ENCODE measurements around the gene DUS1L.

DNA sequence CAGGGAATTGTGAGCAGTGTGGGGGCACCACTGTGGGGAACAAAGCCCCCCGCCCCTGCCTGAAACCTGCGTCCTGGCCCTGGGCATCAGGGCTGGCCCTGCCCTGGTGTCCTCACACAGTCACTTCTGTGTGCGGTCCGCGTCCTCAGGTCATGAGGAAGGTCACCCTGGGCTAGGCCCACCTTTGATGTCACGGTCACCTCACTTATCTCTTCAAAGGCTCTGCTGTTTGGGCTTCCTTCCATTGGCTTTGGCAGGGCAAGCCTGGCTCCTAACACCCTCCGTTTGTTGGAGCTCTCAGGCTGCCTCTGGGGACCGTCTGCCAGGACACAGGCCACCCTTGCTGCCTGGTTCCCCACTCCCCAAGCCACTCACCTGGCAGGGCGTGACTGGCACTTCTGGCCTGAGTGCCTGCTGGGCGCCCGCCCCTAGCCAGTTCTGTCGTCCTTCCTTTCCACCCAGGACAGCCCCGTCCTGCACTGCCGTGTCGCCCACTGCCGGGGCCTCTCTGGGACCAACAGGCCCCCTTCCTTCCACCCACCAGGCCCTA, 51.8 kb downstream of the DUS1L start:
- TF ChIP-seq RARB (CRISPR knock-in tag; IDR thresholded peaks at IDR 0.05): no peak
- TF ChIP-seq ZC3H10 (CRISPR knock-in tag; IDR thresholded peaks at IDR 0.05): no peak
- TF ChIP-seq, protein P1, sequence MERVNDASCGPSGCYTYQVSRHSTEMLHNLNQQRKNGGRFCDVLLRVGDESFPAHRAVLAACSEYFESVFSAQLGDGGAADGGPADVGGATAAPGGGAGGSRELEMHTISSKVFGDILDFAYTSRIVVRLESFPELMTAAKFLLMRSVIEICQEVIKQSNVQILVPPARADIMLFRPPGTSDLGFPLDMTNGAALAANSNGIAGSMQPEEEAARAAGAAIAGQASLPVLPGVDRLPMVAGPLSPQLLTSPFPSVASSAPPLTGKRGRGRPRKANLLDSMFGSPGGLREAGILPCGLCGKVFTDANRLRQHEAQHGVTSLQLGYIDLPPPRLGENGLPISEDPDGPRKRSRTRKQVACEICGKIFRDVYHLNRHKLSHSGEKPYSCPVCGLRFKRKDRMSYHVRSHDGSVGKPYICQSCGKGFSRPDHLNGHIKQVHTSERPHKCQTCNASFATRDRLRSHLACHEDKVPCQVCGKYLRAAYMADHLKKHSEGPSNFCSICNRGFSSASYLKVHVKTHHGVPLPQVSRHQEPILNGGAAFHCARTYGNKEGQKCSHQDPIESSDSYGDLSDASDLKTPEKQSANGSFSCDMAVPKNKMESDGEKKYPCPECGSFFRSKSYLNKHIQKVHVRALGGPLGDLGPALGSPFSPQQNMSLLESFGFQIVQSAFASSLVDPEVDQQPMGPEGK (CRISPR knock-in tag; IDR thresholded peaks at IDR 0.05; ENCODE audit: borderline replicate concordance): no peak
- no peak for TF ChIP-seq ZFP30 (CRISPR knock-in tag; IDR thresholded peaks at IDR 0.05)
- no peak for TF ChIP-seq OSR1 (CRISPR knock-in tag; IDR thresholded peaks at IDR 0.05)
- TF ChIP-seq, protein P2, sequence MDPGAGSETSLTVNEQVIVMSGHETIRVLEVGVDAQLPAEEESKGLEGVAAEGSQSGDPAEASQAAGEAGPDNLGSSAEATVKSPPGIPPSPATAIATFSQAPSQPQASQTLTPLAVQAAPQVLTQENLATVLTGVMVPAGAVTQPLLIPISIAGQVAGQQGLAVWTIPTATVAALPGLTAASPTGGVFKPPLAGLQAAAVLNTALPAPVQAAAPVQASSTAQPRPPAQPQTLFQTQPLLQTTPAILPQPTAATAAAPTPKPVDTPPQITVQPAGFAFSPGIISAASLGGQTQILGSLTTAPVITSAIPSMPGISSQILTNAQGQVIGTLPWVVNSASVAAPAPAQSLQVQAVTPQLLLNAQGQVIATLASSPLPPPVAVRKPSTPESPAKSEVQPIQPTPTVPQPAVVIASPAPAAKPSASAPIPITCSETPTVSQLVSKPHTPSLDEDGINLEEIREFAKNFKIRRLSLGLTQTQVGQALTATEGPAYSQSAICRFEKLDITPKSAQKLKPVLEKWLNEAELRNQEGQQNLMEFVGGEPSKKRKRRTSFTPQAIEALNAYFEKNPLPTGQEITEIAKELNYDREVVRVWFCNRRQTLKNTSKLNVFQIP (CRISPR knock-in tag; IDR thresholded peaks at IDR 0.05; ENCODE audit: borderline replicate concordance, low read depth): no peak
- no peak for TF ChIP-seq BACH2 (CRISPR knock-in tag; IDR thresholded peaks at IDR 0.05; ENCODE audit: borderline replicate concordance)
- TF ChIP-seq ZNF70 (CRISPR knock-in tag; IDR thresholded peaks at IDR 0.05): no peak
- TF ChIP-seq ZNF8 (CRISPR knock-in tag; IDR thresholded peaks at IDR 0.05): no peak
- TF ChIP-seq, protein P3, sequence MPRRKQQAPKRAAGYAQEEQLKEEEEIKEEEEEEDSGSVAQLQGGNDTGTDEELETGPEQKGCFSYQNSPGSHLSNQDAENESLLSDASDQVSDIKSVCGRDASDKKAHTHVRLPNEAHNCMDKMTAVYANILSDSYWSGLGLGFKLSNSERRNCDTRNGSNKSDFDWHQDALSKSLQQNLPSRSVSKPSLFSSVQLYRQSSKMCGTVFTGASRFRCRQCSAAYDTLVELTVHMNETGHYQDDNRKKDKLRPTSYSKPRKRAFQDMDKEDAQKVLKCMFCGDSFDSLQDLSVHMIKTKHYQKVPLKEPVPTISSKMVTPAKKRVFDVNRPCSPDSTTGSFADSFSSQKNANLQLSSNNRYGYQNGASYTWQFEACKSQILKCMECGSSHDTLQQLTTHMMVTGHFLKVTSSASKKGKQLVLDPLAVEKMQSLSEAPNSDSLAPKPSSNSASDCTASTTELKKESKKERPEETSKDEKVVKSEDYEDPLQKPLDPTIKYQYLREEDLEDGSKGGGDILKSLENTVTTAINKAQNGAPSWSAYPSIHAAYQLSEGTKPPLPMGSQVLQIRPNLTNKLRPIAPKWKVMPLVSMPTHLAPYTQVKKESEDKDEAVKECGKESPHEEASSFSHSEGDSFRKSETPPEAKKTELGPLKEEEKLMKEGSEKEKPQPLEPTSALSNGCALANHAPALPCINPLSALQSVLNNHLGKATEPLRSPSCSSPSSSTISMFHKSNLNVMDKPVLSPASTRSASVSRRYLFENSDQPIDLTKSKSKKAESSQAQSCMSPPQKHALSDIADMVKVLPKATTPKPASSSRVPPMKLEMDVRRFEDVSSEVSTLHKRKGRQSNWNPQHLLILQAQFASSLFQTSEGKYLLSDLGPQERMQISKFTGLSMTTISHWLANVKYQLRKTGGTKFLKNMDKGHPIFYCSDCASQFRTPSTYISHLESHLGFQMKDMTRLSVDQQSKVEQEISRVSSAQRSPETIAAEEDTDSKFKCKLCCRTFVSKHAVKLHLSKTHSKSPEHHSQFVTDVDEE (CRISPR knock-in tag; IDR thresholded peaks at IDR 0.05): no peak
- TF ChIP-seq TCF4 (CRISPR knock-in tag; IDR thresholded peaks at IDR 0.05; ENCODE audit: borderline replicate concordance): no peak
- no peak for TF ChIP-seq PPARA (CRISPR knock-in tag; IDR thresholded peaks at IDR 0.05; ENCODE audit: borderline replicate concordance)
- no peak for TF ChIP-seq SNAI2 (CRISPR knock-in tag; IDR thresholded peaks at IDR 0.05)
- TF ChIP-seq, protein P4, sequence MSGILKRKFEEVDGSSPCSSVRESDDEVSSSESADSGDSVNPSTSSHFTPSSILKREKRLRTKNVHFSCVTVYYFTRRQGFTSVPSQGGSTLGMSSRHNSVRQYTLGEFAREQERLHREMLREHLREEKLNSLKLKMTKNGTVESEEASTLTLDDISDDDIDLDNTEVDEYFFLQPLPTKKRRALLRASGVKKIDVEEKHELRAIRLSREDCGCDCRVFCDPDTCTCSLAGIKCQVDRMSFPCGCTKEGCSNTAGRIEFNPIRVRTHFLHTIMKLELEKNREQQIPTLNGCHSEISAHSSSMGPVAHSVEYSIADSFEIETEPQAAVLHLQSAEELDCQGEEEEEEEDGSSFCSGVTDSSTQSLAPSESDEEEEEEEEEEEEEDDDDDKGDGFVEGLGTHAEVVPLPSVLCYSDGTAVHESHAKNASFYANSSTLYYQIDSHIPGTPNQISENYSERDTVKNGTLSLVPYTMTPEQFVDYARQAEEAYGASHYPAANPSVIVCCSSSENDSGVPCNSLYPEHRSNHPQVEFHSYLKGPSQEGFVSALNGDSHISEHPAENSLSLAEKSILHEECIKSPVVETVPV (CRISPR knock-in tag; IDR thresholded peaks at IDR 0.05): no peak
